Activated naive CD8-positive, alpha-beta T cell treated with anti-CD3 and anti-CD28 coated beads, Interleukin-2, amount 50 U/mL, for 16 hours (primary cell): ENCODE data around the gene NLE1.
"Not testable (repeated sequence)": the region's sequence is repeated elsewhere in the genome, so short reads cannot be mapped to it uniquely, and the experiment has no call there.

Experiments used
- DNase-seq: peaks from one replicate; pipeline ENCODE4 v3.0.0-alpha.2; 2020; ENCODE audit warnings: low read depth, low spot score

The NLE1 gene

DNA sequence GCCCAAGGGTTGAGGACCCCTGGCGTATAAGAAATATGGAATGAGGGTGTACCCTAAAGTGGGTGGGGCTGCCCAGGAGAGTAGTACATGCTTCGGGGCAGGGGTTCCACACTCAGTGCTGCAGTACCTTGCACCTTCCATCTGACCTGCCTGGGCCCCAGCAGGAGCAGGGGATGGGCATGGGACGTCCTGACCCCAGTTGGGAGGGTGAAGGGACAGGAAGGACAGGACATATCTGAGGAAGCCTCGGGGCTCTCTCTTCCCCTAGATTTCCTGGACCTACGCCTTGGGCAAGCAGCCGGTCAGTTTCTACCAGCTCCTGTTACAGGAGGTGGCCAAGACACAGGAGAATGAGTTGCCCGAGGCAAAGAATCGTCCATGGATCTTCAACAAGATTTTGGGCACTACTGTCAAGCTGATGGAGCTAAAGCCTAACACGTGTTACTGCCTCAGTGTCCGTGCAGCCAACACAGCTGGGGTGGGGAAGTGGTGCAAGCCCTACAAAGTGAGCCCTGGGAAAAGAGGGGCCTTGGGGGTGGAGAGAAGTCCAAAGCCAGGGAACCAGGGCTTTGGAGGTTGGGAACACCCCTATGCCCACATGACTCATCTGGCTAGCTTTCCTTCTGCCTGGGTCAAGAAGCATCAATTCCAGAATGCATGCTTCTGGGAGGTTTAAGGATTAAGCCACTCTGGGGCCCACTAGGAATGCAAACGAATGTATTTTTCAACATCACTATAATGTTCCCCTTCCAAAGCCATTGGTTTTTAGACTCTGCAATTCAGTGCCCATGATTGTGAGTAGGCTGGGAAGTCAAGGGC, 12.7 kb downstream of the NLE1 start:
- no peak for DNase-seq

GRCh38 chr17:35127751-35128514, 14.2 kb downstream of the NLE1 start:
- DNase-seq, result no peak

DNA sequence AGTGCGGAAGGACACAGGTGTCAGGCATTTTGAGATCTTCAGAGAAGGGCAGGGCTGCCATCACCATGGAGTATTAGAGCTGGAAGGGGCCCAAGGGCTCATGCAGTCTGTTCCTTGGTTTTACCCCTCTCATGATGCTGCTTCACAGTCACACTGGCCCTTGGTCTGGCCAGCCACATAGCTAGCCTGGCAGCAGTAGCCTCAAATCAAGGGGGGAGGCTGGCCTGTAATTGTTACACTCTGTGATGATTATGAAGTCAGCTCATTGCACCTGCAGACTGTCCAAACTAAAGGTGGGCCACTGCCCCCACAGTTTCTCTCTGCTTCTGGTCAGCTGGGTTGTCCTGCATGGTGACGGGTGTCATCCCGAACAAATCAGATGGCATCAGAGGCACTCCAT, 20.8 kb downstream of the NLE1 start, which contains the start of gene FNDC8:
Gene FNDC8 (plus strand): TSS at position 301 of the 400 bp plus-strand sequence. CDS start 79 bp downstream, at position 380.
- no peak for DNase-seq

GRCh38 chr17:35119370-35120165, 22.5 kb downstream of the NLE1 start, which contains the start of gene RAD51D:
Gene RAD51D, minus strand, starts transcription at chr17:35119860. Its CDS starts 247 bp downstream, at chr17:35119613.
- peak; percentile 50 for DNase-seq

DNA sequence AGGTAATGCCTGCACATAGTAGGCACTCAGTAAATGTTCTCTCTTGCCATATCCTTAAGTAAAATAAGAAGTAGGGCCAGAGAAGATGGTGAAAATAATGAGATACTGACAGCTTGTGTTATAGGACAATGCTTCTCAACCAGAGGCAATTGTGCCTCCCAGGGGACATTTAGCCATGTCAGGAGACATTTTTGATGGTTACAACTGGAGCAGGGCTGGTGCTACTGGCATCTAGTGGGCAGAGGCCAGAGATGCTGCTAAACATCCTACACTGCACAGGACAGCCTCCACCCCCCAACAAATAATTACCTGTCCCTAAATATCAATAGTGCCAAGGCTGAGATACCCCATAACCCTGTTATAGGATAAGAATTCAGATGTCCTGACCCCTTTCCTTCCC, 24.1 kb downstream of the NLE1 start:
- DNase-seq, result no peak

DNA sequence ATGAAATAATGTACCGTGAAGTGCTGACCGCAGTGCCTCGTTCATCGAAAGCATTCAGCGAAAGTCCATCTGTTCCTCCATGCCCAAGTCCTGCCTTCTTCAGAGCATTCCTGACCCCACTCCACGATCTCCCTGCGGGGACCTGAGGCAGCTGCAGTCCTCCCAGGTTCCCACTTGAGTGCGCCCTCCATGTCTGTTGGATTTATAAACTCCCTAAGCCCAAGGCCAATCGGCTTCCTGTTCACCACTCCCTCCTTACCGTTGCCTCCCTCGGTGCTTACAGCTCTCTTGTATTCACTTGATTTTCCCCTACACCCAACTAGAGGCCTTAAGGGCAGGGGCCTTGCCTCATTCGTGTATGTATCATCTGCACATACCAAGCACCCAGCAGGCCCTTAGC, 25.3 kb downstream of the NLE1 start:
- no peak for DNase-seq

GRCh38 chr17:35110791-35111190, 31.3 kb downstream of the NLE1 start:
- not testable (repeated sequence) for DNase-seq

DNA sequence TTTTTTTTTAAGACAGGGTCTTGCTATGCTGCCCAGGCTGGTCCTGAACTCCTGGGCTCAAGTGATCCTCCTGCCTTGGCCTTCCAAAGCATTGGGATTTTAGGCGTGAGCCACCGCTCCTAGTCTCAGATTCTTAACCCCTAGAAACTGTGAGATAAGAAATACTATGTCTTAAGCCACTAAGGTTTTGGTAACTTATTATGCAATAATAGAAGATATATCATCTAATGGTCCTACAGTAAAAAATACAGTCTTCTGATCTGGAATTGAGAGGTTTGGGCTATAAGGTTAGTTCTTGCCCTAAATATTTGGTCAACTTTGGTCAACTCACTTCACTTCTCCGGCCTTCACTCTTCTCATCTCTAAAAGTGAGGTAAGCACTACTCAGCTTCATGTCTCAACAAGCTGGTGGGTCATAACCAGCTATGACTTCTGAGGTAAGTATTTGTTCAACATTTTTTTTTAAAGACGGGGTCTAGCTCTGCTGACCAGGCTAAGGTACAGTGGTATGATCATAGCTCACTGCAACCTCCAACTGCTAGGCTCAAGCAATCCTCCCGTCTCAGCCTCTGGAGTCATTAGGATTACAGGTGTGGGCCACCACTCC, 37.2 kb downstream of the NLE1 start:
- DNase-seq, result no peak

DNA sequence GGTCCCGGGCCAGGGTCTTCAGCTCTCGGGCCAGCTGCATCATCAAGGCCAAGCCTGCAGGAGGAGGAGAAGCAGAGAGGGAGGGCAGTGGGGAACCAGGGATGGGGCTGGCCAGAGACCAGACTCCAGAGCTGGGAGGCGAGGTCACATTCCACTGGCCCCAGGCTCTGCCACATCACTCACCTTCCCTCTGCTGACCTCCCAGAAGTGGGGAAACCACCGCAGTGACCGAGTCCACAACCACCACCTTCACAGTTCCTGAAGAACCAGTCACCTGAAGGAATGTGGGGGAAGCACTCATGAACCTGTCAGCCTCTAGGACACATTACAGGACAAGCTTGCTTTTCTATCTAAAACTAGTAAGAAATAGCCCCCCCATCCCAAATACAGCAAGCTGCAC, 38.8 kb downstream of the NLE1 start:
- no peak for DNase-seq

DNA sequence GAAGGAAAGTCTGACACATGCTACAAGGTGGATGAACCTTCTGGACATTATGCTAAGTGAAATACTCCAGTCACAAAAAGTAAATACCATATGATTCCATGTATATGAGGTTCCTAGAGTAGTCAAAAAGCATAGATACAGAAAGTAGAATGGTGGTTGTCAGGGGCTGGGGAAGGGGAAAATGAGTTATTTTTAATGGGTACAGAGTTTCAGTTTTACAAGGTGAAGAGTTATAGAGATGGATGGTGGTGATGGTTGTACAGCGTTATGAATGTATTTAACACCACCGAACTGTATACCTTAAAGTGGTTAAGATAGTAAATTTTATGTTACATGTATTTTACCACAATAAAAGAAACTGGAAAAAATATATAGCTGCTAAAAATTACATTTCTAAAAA, 40.4 kb downstream of the NLE1 start:
- no peak for DNase-seq

DNA sequence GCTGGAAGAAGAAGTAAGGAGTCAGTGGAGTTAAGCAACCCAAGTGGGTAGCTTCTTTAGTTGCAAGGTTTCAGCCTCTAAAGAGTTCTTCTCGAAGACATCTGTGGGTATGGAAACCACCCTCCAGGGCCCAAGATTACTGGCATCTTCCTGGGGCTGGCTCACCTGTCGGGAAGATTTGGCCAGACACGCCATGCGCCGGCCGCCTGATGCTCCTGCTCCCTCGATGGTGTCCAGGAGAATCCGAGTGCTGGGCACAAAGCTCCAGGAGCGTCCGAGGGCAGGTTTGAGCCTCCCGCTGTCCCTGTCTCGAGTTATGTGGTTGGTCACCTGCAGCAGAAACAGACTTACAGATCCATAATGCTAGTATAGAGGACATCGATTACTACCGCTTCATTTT, 41.1 kb downstream of the NLE1 start:
- no peak for DNase-seq

DNA sequence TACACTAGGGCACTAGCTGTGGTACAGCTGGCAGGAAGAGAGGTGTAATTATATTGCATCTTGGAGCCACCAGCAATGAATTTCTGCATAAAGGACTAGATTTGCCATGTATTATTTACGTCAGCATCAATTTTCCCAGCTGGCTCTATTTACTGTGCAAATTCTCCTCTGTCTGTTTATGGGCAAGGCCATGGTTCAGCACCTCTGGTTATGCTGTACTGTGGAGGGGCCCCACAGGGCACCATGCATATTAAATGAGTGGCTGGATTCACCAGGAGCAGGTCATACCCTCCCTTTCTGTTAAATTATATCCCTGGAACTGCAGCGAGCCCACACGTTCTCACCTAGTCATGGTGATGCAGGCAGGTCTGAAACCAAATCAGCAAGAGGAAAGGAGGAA, 42.2 kb downstream of the NLE1 start:
- DNase-seq, result no peak

DNA sequence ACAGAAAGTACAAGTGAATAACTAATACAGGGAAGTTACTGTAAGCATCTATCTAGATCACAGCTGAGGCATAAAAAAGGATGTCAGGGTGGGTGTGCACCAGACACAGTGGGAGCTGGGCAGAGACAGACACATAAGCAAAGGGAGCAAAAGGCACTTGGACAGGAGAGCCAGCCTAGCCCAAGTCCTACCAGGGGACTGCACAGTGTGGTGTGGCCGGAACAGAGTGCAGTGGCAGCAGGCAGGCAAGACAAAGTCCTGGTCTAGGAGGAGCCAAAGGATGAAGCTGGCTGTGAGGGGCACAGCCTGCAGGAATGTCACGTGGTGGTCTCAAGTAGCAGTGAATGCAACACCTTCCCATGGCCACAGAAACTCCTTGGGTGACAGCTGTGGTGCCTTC, 44.3 kb downstream of the NLE1 start:
- DNase-seq, result no peak

- no peak for DNase-seq
Measured at GRCh38 chr17:35095741-35096140, 46.4 kb downstream of the NLE1 start.

GRCh38 chr17:35094902-35095301, 47.2 kb downstream of the NLE1 start:
- DNase-seq, result no peak

DNA sequence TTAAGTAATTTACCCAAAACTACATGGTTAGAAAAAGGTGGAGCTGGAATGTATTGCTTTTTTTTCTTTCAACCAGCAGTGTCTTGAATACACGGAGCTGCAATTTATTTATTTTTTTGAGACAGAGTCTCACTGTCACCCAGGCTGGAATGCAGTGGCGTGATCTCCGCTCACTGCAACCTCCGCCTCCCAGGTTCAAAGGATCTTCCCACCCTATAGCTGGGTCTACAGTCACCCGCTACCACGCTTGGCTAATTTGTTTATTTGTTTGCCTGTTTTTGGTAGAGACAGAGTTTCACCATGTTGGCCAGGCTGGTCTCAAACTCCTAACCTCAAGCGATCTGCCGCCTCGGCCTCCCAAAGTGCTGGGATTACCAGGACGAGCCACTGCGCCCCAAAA, 51.4 kb downstream of the NLE1 start:
- DNase-seq, result not testable (repeated sequence)

DNA sequence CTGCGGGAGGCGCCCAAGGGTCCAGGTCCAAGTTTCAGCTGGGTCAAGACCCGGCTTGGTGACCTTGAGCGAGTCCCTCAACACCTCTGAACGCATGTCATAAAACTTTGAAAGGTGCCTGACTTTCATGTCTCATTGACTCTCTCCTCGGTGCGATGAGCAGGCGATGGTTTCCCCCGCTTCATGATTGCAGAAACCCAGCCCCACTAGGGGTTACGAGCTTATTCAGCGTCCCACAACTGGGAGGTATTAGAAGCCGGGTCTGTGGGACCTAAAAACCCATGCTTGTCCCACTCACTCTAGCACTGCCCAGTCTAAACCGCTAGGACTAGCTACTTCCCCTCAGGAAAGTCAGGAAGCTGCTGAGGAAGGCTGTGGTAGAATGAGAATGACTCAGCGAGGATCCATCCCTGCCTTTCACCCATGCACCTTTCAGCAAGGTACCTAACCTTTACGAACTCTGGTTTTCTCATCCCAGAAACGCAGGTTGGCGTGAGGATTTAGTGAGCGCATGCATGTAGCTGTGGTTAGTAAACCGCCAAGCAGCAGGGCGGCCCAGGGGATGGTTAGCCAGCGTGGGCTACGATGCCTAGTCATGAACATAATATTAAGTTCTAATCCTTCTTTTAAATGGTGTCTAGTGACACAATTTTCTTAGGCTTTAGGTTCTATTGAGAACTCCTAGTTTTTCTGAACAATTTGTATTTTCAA, 52.4 kb downstream of the NLE1 start:
- DNase-seq, result peak; percentile 28

GRCh38 chr17:35088881-35089585, 53.1 kb downstream of the NLE1 start:
- DNase-seq, result peak; percentile 70

GRCh38 chr17:35088356-35088880, 53.7 kb downstream of the NLE1 start:
- DNase-seq, result no peak
